ENCODE measurements around the gene DGKI. TPM values are rescaled to one million over a fixed set of nuclear protein-coding genes. Genes with fewer than 3 reads are reported as not detected.

The DGKI gene
- total RNA-seq, 1 experiment from 2014 or later: 0.55 TPM

GRCh38 chr7:137462847-137463246, 383.9 kb downstream of the DGKI start:
- no peak overlapping the region for H3K27ac ChIP-seq (ENCODE audit: insufficient read length, low read depth, low read length)
- no peak overlapping the region for H3T11ph ChIP-seq (ENCODE audit: low read length)
- H2BK12ac ChIP-seq (ENCODE audit: insufficient read length, low read depth, low read length): no peak overlapping the region
- DNase-seq: no peak
- H3K14ac ChIP-seq (ENCODE audit: insufficient read depth, low read length): no peak overlapping the region
- H3K18ac ChIP-seq (ENCODE audit: insufficient read length, low read depth, low read length): no peak overlapping the region
- no peak overlapping the region for H3K23ac ChIP-seq (ENCODE audit: insufficient read length, low read depth, low read length)
- H3K79me2 ChIP-seq (ENCODE audit: insufficient read depth, low read length): no peaks in the 10 kb centered on the region
- TF ChIP-seq CTCF (conservative IDR thresholded peaks at IDR 0.05): no peak
- no peak overlapping the region for H3K4me2 ChIP-seq (ENCODE audit: insufficient read depth, insufficient read length, low read length)
- no peaks in the 10 kb centered on the region; a peak in 1 of 5 replicates for H3K9me3 Mint-ChIP-seq
- no CpG with 5 or more reads among the region's 5 CpGs for WGBS (ENCODE audit: extremely low coverage, insufficient read length, low lambda C conversion rate)
- H2BK5ac ChIP-seq (ENCODE audit: insufficient read length, low read length): no peak overlapping the region
- no peak overlapping the region for H2AFZ ChIP-seq (ENCODE audit: low read length)
- no peak overlapping the region for H3K4ac ChIP-seq (ENCODE audit: low read depth, low read length)
- H3K4me1 Mint-ChIP-seq: no peaks in the 10 kb centered on the region
- H2AK5ac ChIP-seq (ENCODE audit: insufficient read length, low read length): no peak overlapping the region
- no peak overlapping the region for H4K5ac ChIP-seq (ENCODE audit: insufficient read length, low read depth, low read length)
- no peaks in the 10 kb centered on the region for H3K79me1 ChIP-seq (ENCODE audit: insufficient read depth, low read depth, low read length, poor library complexity, severe bottlenecking)
- no peaks in the 10 kb centered on the region for H3K9me3 ChIP-seq (ENCODE audit: control insufficient read depth, low read depth, low read length)
- H3K56ac ChIP-seq (ENCODE audit: insufficient read length, low read depth, low read length): no peak overlapping the region
- no peaks in the 10 kb centered on the region for H3K27me3 ChIP-seq (ENCODE audit: insufficient read depth, low read length)
- H3K9ac ChIP-seq (ENCODE audit: extremely low read depth, insufficient read length, low read length): no peak overlapping the region
- no peak overlapping the region for H3K4me3 Mint-ChIP-seq
- H2BK15ac ChIP-seq (ENCODE audit: low read depth, low read length): no peak overlapping the region
- H4K8ac ChIP-seq (replicated peaks; ENCODE audit: insufficient read length, low read depth, low read length): no peak overlapping the region
- H2BK20ac ChIP-seq (ENCODE audit: low read depth, low read length, poor library complexity, severe bottlenecking): no peak overlapping the region
- no peak overlapping the region; a peak in 1 of 7 replicates for H3K27ac Mint-ChIP-seq
- no peaks in the 10 kb centered on the region for H4K20me1 ChIP-seq (ENCODE audit: control insufficient read depth, insufficient read depth, insufficient read length)
- no peaks in the 10 kb centered on the region for H3K27me3 Mint-ChIP-seq (ENCODE audit: low read depth)
- no peaks in the 10 kb centered on the region for H3K4me1 ChIP-seq (ENCODE audit: insufficient read depth, low read length)
- no peak overlapping the region for H2BK120ac ChIP-seq (ENCODE audit: low read depth, low read length, poor library complexity, severe bottlenecking)
- no peaks in the 10 kb centered on the region for H3K23me2 ChIP-seq (ENCODE audit: insufficient read length, low read depth, low read length, poor library complexity, severe bottlenecking)
- no peak overlapping the region for H4K91ac ChIP-seq (ENCODE audit: insufficient read length, low read depth, low read length)
- H3K36me3 Mint-ChIP-seq (ENCODE audit: insufficient read depth in 1 of 3, low read depth in 3 of 3): no peaks in the 10 kb centered on the region; a peak in 1 of 7 replicates
